HFF-Myc (cell line): ENCODE results near the gene MSH2.
A peak's percentile ranks its signal among the peaks of the same experiment; 100 is the strongest.

Source experiments
- DNase-seq: peaks from one replicate; pipeline ENCODE4 v3.0.0-alpha.2; 2011; ENCODE audit warnings: low read depth; ENCODE audit errors: extremely low read depth
- H3K4me3 ChIP-seq: replicated peaks from 2 replicates; pipeline ENCODE4 v1.5.1; 2011; ENCODE audit warnings: low read depth, mild to moderate bottlenecking, control low read depth, low read length
- TF ChIP-seq, protein P1 (sequence below): IDR thresholded peaks from 2 replicates; pipeline ENCODE4 v1.5.1; 2012; ENCODE audit warnings: mild to moderate bottlenecking, low read depth, low read length, control low read depth; ENCODE audit errors: missing control alignments

MSH2 gene

DNA sequence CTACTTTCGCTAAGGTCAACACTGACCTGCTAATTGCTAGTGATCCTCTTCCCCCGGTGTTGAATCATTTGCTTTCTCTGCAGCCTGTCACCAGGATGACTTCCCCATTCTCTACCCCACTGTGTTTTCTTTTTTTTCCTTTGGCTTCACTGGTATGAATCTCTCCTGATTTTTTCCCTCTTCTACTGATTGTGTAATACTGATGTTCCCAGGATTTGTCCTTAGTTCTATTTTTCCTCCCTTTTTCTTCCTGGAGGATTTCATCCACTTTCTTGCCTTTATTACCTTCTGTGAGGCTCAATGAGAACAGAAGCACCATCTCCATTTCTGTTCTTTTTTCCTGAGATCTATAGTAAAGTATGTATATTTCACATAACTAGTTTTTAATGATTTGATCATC is 14.1 kb upstream of the MSH2 start:
- TF ChIP-seq, protein P1, sequence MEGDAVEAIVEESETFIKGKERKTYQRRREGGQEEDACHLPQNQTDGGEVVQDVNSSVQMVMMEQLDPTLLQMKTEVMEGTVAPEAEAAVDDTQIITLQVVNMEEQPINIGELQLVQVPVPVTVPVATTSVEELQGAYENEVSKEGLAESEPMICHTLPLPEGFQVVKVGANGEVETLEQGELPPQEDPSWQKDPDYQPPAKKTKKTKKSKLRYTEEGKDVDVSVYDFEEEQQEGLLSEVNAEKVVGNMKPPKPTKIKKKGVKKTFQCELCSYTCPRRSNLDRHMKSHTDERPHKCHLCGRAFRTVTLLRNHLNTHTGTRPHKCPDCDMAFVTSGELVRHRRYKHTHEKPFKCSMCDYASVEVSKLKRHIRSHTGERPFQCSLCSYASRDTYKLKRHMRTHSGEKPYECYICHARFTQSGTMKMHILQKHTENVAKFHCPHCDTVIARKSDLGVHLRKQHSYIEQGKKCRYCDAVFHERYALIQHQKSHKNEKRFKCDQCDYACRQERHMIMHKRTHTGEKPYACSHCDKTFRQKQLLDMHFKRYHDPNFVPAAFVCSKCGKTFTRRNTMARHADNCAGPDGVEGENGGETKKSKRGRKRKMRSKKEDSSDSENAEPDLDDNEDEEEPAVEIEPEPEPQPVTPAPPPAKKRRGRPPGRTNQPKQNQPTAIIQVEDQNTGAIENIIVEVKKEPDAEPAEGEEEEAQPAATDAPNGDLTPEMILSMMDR, result no peak
- no peak for DNase-seq
- no peak overlapping the region for H3K4me3 ChIP-seq

DNA sequence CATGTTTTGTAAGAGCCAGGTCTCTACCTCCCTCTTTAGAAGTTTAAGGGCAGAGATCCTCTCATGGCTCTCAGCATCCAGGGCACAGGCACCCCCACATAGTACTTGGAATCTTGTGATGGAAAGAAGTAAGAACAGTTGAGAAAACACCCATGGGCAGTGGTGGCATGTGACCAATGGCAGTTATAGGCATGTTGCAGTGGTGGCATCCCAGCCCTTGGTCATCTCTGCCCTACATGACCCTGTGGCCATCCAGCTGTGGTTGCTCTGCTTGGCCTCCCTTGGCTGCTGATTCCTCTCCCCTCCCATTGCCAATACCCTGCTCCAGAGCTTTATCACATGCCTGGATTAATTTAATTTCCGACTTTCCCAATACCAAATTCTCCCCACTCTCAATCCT is 13.3 kb upstream of the MSH2 start:
- no peak for DNase-seq
- TF ChIP-seq, protein P1, result no peak
- H3K4me3 ChIP-seq, result no peak overlapping the region

DNA sequence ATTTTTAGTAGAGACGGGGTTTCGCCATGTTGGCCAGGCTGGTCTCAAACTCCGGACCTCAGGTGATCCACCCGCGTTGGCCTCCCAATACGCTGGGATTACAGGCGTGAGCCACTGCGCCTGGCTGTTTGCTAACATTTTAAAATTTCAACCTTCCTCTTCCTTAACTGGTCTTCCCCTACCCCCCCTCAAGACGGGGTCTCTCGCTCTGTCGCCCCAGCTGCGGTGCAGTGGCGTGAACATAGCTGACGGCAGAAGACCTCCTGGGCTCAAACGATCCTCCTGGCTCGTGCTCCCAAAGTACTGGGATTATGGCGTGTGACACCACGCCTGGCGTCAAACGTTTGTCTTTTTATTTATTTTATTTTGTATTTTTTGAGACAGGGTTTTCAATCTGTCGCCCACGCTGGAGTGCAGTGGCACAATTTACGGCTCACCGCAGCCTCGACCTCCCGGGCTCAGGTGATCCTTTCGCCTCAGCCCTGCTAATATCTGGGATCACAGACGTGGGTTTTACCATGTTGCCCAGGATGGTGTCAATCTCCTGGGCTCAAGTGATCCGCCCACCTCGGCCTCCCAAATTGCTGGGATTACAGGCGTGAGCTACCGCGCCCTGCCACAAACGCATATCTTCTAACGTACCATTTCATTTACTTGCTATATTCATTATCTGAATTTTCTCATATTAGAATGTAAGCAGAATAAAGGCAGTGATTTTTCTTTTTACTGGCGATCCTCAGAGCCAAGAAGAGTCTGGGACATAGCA is 984 bp upstream of the MSH2 start:
- H3K4me3 ChIP-seq, result peak overlapping the region; percentile 76
- TF ChIP-seq, protein P1, result no peak

DNA sequence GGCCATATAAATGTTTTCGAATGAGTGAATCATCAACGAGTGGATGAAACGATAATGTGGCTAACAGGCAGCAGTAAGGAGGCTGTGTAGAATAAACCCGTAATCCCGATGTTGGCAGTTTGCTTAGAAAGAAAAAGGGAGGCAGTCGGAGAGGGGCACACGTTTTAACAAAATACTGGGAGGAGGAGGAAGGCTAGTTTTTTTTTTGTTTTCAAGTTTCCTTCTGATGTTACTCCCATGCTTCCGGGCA is 476 bp upstream of the MSH2 start:
- no peak for DNase-seq
- H3K4me3 ChIP-seq, result peak overlapping the region; percentile 76
- TF ChIP-seq, protein P1, result no peak

More for the DNA sequence above, 984 bp upstream of the MSH2 start:
- DNase-seq, result no peak

DNA sequence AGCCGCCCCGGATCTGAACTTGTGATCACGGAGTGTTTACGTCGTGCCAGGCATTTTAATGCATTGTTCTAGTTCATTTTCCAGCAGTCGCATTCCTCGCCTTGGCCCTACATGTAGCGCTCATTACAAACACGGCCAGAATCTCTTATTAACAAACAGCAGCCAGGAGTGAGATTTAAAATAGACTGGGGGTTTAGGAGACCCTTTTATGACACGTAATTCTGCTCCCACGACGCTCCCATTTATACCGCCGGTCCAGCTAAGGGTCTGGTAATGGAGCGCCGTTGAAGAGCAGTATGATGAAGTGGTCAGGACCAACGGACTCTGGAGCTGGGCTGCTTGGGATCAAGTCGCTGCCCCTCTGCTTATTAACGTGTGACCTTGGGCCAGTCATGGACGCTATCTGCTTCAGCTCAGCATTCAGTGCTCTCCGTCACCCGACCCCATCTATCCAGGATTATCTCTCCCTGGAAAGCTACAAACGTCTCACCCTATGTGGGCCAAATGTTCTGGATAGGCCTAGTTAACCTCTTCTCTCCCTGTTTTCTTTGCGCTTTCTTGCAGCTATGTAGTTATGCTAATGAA is 745 bp downstream of the MSH2 start:
- no peak for DNase-seq
- peak overlapping the region; percentile 76 for H3K4me3 ChIP-seq
- TF ChIP-seq, protein P1, result no peak

DNA sequence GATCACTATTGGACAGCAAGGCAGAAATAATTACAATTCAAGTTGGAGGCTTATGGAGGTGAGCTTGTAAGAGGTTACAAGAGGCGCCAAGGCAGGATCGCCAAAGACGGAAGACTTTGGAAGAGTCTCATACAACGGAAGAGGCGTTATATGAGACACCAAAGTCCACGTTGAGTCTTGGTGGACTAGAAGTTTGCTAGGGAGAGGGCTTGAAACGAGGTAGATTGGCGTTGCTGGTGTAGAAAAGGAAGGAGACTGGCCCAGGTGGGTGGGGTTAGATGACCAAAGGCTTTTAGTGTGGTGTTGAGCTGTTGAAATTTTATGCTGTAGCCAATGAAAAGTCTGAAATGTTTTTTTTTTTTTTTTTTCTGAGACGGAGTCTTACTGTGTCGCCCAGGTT is 1.4 kb downstream of the MSH2 start:
- H3K4me3 ChIP-seq, result peak overlapping the region; percentile 76
- DNase-seq, result no peak
- TF ChIP-seq, protein P1, result no peak
